H1 (cell line): Measurements from ENCODE around the gene ATF7. TPM values are rescaled to one million over a fixed set of nuclear protein-coding genes. Genes with fewer than 3 reads are reported as not detected.

ENCODE experiments used
- CTCF ChIA-PET: fragments of 300-600 bp; sonication (Branson Sonifier 250); formaldehyde crosslinking; loops from one replicate; lab custom pipeline; 2021; ENCODE audit not compliant: partially characterized antibody; lab: Charles Lee
- POLR2A ChIA-PET: fragments of 300-600 bp; sonication (Branson Sonifier 250); formaldehyde crosslinking; loops from one replicate; lab custom pipeline; 2021; ENCODE audit warnings: inconsistent platforms; ENCODE audit not compliant: partially characterized antibody; lab: Charles Lee
- DNase-seq, 2 experiments: peaks; one replicate each; pipeline versions ENCODE4 v3.0.0 to v3.0.0-alpha.2; 2010 to 2022; ENCODE audit warnings: low spot score in 2 of 2, low read depth in 1 of 2, mixed read lengths in 1 of 2
- FAIRE-seq: peaks from 2 replicates; lab custom pipeline; 2011; peaks lifted over from hg19 to GRCh38; lab: Jason Lieb, UNC
- H2AFZ ChIP-seq: 2 replicates; pipeline ENCODE4 v1.8.1; 2012; ENCODE audit warnings: low read length, inconsistent platforms
- H2AK5ac ChIP-seq: 2 replicates; pipeline ENCODE4 v1.6.1; 2013; ENCODE audit warnings: low read depth, low read length
- H2BK120ac ChIP-seq: replicated peaks from 2 replicates; pipeline ENCODE3; 2013; ENCODE audit warnings: low read depth, low read length, inconsistent platforms
- H2BK12ac ChIP-seq: 2 replicates; pipeline ENCODE4 v1.6.1; 2013; ENCODE audit warnings: low read depth, low read length
- H2BK15ac ChIP-seq: 2 replicates; pipeline ENCODE4 v1.6.1; 2013; ENCODE audit warnings: low read length
- H2BK20ac ChIP-seq: 2 replicates; pipeline ENCODE4 v1.6.1; 2013; ENCODE audit warnings: low read length
- H2BK5ac ChIP-seq: 2 replicates; pipeline ENCODE4 v1.6.1; 2013; ENCODE audit warnings: low read depth, low read length
- H3K14ac ChIP-seq: 2 replicates; pipeline ENCODE4 v1.6.1; 2013; ENCODE audit warnings: inconsistent platforms; ENCODE audit not compliant: insufficient read length
- H3K18ac ChIP-seq: 2 replicates; pipeline ENCODE4 v1.6.1; 2013; ENCODE audit warnings: low read length; ENCODE audit errors: extremely low read depth
- H3K23ac ChIP-seq: 2 replicates; pipeline ENCODE4 v1.6.1; 2013; ENCODE audit warnings: inconsistent platforms; ENCODE audit not compliant: insufficient read length
- H3K23me2 ChIP-seq: 2 replicates; pipeline ENCODE4 v1.6.1; 2013; ENCODE audit warnings: low read depth, low read length
- H3K27ac ChIP-seq: 2 replicates; pipeline ENCODE4 v1.6.1; 2011; ENCODE audit warnings: low read depth, low read length, inconsistent platforms
- H3K27me3 ChIP-seq, 4 experiments: replicated peaks in 1 of 4; 1 replicate in 1 of 4; 2 replicates in 3 of 4; pipeline versions ENCODE4 v1.6.1 to v1.8.1; 2011 to 2013; ENCODE audit warnings: low read length in 3 of 4, mild to moderate bottlenecking in 3 of 4, inconsistent platforms in 2 of 4, mixed read lengths in 2 of 4, moderate library complexity in 1 of 4; ENCODE audit not compliant: control insufficient read depth in 3 of 4, insufficient read depth in 3 of 4; ENCODE audit errors: extremely low read depth in 1 of 4
- H3K36me3 ChIP-seq, 4 experiments: 2 replicates each; pipeline versions ENCODE4 v1.6.1 to v1.8.1; 2011 to 2013; ENCODE audit warnings: mild to moderate bottlenecking in 4 of 4, low read length in 3 of 4, moderate library complexity in 2 of 4, control low read depth in 1 of 4, inconsistent platforms in 1 of 4; ENCODE audit not compliant: insufficient read depth in 4 of 4, control insufficient read depth in 2 of 4
- H3K4ac ChIP-seq: replicated peaks from 2 replicates; pipeline ENCODE3; 2013; ENCODE audit warnings: low read length, low read depth, mixed read lengths, inconsistent platforms; ENCODE audit not compliant: insufficient read length
- H3K4me1 ChIP-seq, 4 experiments: replicated peaks in 1 of 4; 1 replicate in 1 of 4; 2 replicates in 3 of 4; pipeline versions ENCODE4 v1.6.1 to v1.8.1; 2011 to 2013; ENCODE audit warnings: low read length in 3 of 4, inconsistent platforms in 2 of 4, mixed read lengths in 1 of 4; ENCODE audit not compliant: insufficient read depth in 4 of 4, control insufficient read depth in 3 of 4
- H3K4me2 ChIP-seq, 2 experiments: 2 replicates each; pipeline versions ENCODE4 v1.6.1 to v1.8.1; 2011 to 2013; ENCODE audit warnings: low read depth in 2 of 2, low read length in 2 of 2, control low read depth in 1 of 2, inconsistent platforms in 1 of 2, mild to moderate bottlenecking in 1 of 2; ENCODE audit not compliant: insufficient read depth in 1 of 2
- H3K4me3 ChIP-seq, 4 experiments: fragments of 200-600, 300-600 bp in 1 of 4; sonication (generic), shearing (Covaris generic), sonication (Bioruptor Twin) in 1 of 4; 2 replicates each; pipeline versions ENCODE4 v1.5.1 to v1.8.1; 2011 to 2016; ENCODE audit warnings: low read length in 4 of 4, low read depth in 3 of 4, control low read depth in 2 of 4, inconsistent platforms in 2 of 4, mild to moderate bottlenecking in 2 of 4, mixed read lengths in 1 of 4, moderate library complexity in 1 of 4; ENCODE audit not compliant: insufficient read depth in 2 of 4; ENCODE audit errors: extremely low read depth in 1 of 4
- H3K56ac ChIP-seq: replicated peaks from 2 replicates; pipeline ENCODE3; 2013; ENCODE audit warnings: low read depth, mild to moderate bottlenecking, mixed read lengths, low read length, inconsistent platforms; ENCODE audit not compliant: insufficient read length
- H3K79me1 ChIP-seq: 2 replicates; pipeline ENCODE4 v1.6.1; 2013; ENCODE audit warnings: low read depth, low read length, control low read depth
- H3K79me2 ChIP-seq, 2 experiments: 2 replicates each; pipeline versions ENCODE4 v1.6.1 to v1.8.1; 2012 to 2013; ENCODE audit warnings: low read length in 2 of 2, mild to moderate bottlenecking in 2 of 2, inconsistent platforms in 1 of 2; ENCODE audit not compliant: insufficient read depth in 2 of 2, control insufficient read depth in 1 of 2
- H3K9ac ChIP-seq, 4 experiments: replicated peaks in 1 of 4; 1 replicate in 1 of 4; 2 replicates in 3 of 4; pipeline versions ENCODE4 v1.6.1 to v1.8.1; 2011 to 2013; ENCODE audit warnings: low read depth in 3 of 4, low read length in 3 of 4, control low read depth in 2 of 4, mild to moderate bottlenecking in 2 of 4, moderate library complexity in 2 of 4, inconsistent platforms in 1 of 4; ENCODE audit errors: extremely low read depth in 1 of 4
- H3K9me3 ChIP-seq, 2 experiments: 2 replicates each; pipeline versions ENCODE4 v1.6.1 to v1.8.1; 2012 to 2013; ENCODE audit warnings: mild to moderate bottlenecking in 2 of 2, moderate library complexity in 2 of 2, control low read depth in 1 of 2, inconsistent platforms in 1 of 2, low read depth in 1 of 2, low read length in 1 of 2, mixed read lengths in 1 of 2; ENCODE audit not compliant: insufficient read depth in 2 of 2
- H4K20me1 ChIP-seq, 2 experiments: replicated peaks in 1 of 2; 2 replicates each; pipeline versions ENCODE3 to v1.8.1; 2011 to 2013; ENCODE audit warnings: inconsistent platforms in 2 of 2, low read length in 2 of 2, mild to moderate bottlenecking in 1 of 2; ENCODE audit not compliant: insufficient read depth in 2 of 2, control insufficient read depth in 1 of 2
- H4K5ac ChIP-seq: 2 replicates; pipeline ENCODE4 v1.6.1; 2013; ENCODE audit warnings: low read length, low read depth, mixed read lengths, inconsistent platforms; ENCODE audit not compliant: insufficient read length
- H4K8ac ChIP-seq: 2 replicates; pipeline ENCODE4 v1.8.0; 2013; ENCODE audit warnings: mild to moderate bottlenecking, moderate library complexity, low read length, inconsistent platforms; ENCODE audit not compliant: insufficient read depth; ENCODE audit errors: extremely low read depth
- H4K91ac ChIP-seq: replicated peaks from 2 replicates; pipeline ENCODE3; 2013; ENCODE audit warnings: low read length, mixed read lengths, inconsistent platforms; ENCODE audit not compliant: insufficient read length
- CEBPB ChIP-seq: IDR thresholded peaks from 2 replicates; pipeline ENCODE4 v1.6.1; 2012; ENCODE audit warnings: low read depth, low read length
- KDM4A ChIP-seq: IDR thresholded peaks from one replicate; pipeline ENCODE4 v1.7.1; 2012; ENCODE audit warnings: low read depth, mild to moderate bottlenecking, moderate library complexity, low read length, inconsistent platforms; ENCODE audit not compliant: severe bottlenecking
- WGBS, 2 experiments: shearing (Covaris generic) in 1 of 2; methylation state at CpG; one replicate each; pipeline versions ENCODE4 v1.1.6 to v1.1.7; 2013 to 2015; ENCODE audit warnings: low lambda C conversion rate in 2 of 2, mixed read lengths in 2 of 2, inconsistent platforms in 1 of 2, low coverage in 1 of 2, missing lambda C conversion rate in 1 of 2; ENCODE audit not compliant: insufficient replicate concordance in 2 of 2, insufficient coverage in 1 of 2, insufficient read length in 1 of 2; ENCODE audit errors: extremely low coverage in 1 of 2, missing lambda C conversion rate in 1 of 2; 5-methylcytosine and 5-hydroxymethylcytosine counted together
- polyA plus RNA-seq, 7 experiments: library from polyadenylated mRNA; depleted of rRNA in 3 of 7; stranded (reverse) in 5 of 7; unstranded in 2 of 7; fragments of >200 nt in 5 of 7; fragments of 200-250 nt in 2 of 7; gene quantifications; 1 replicate in 5 of 7; 2 replicates in 1 of 7; 4 replicates in 1 of 7; pipeline versions ENCODE4 v1.2.1 to v1.2.3, GENCODE V29; 2011 to 2013; ENCODE audit warnings: missing spikeins in 2 of 7, mixed read lengths in 2 of 7
- total RNA-seq: library from RNA; stranded (reverse); fragmentation: NEBNext Ultra II Directional; extraction: Animal tissue kit (Norgen Biotek cat#: 25700); gene quantifications from 2 replicates; pipeline ENCODE4 v1.2.1, GENCODE V29; 2021

The ATF7 gene
- total and polyA plus RNA-seq, 2 of the 8 experiments (the other 6 are each of a cell fraction or from before 2014, with no cell fraction given), result 10.1 to 16.6 TPM

DNA sequence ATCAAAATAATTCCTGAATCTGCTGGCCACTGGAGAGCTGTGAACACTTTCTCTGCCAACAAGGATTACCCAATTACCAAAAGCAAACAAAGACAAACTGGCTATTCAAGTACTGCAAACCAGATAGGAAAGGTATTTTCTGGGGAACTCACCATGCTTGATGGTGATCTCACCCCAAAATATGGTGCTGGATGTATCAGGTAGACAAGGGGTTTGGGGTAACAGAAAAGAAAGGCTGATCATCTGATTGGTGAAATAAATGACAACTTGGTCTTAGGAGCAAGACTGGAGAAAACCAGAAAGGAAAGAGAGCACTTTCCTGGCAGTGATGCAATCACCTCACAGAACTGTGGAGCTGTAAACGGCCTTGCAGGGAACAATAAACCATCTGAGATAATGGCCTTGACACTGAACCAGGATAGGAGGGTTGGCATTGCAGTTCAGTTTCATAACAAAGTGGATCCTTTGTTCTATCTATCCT is 87.9 kb downstream of the ATF7 start:
- Histone ChIP-seq H3K79me2 (no peaks in the 10 kb centered on the region), H4K5ac (no peak overlapping the region), H3K36me3 (peaks cover 0 to 10% (median 5%) of the 10 kb centered on the region in 4 experiments; a peak in 6 of 8 replicates), H4K91ac (no peak overlapping the region), H3K4ac (no peak overlapping the region), H3K56ac (no peak overlapping the region), H2AK5ac (no peak overlapping the region), H3K23ac (no peak overlapping the region), H2BK12ac (no peak overlapping the region), H4K8ac (no peak overlapping the region), H2BK20ac (no peak overlapping the region), H2AFZ (no peak overlapping the region), H2BK120ac (no peak overlapping the region), H3K79me1 (no peaks in the 10 kb centered on the region), H3K27ac (no peak overlapping the region), H2BK15ac (no peak overlapping the region), H3K14ac (no peak overlapping the region), H3K4me1 (no peaks in the 10 kb centered on the region), H3K27me3 (no peaks in the 10 kb centered on the region), H3K9ac (no peak overlapping the region), H3K4me2 (no peak overlapping the region), H4K20me1 (no peaks in the 10 kb centered on the region), H3K9me3 (no peaks in the 10 kb centered on the region), H3K18ac (no peak overlapping the region), H2BK5ac (no peak overlapping the region), H3K4me3 (no peak overlapping the region), H3K23me2 (no peaks in the 10 kb centered on the region)
- CTCF ChIA-PET, result interaction anchor here (1.0 to 1.7 kb wide), 2 partner anchors 9 to 137 kb away, joined by 3 to 4 read pairs; partner anchors contain the start of gene ATP5MC2
- no peak for DNase-seq
- WGBS, 2 experiments, result 100% methylated on average over 1 of the region's 1 CpG; no CpG with 5 or more reads in 1 of the 2 experiments
- no peak for TF ChIP-seq KDM4A
- TF ChIP-seq CEBPB, result peak; percentile 36; the same call in 1 of the 2 replicates
- POLR2A ChIA-PET, result no interaction called here
- FAIRE-seq, result no peak
